GM12864 (cell line): Measurements from ENCODE around the gene PPP6R3.

Experiments used
- DNase-seq: peaks from one replicate; pipeline ENCODE4 v3.0.0-alpha.2; 2011; ENCODE audit warnings: low read depth
- H3K4me3 ChIP-seq: 2 replicates; pipeline ENCODE4 v1.5.1; 2011; ENCODE audit warnings: mild to moderate bottlenecking, low read depth, low read length, control low read depth
- TF ChIP-seq, protein P1 (sequence below): IDR thresholded peaks from 2 replicates; pipeline ENCODE4 v1.5.1; 2011; ENCODE audit warnings: low read depth, mild to moderate bottlenecking, moderate library complexity, low read length, control low read depth, inconsistent platforms; ENCODE audit errors: missing control alignments

Gene PPP6R3

DNA sequence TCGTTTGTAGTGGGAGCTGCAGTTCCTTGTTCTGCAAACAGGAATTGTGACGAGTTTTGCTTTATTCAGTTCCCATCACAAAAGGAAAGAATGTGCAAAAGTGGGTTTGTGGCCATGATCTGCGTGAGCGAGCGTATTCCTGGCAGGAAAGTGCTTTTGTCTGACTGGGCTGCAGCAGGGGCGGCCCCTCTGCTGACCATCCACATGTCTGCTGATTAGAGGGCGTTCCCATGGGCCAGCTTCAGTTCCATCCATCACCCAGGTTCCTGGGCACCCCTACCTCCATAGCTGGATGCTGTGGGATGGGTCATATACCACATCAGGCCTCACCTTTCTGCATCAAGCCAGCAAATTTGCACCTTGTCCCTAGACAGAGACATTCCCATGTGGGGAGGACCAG, 194.9 kb downstream of the PPP6R3 start:
- TF ChIP-seq, protein P1, sequence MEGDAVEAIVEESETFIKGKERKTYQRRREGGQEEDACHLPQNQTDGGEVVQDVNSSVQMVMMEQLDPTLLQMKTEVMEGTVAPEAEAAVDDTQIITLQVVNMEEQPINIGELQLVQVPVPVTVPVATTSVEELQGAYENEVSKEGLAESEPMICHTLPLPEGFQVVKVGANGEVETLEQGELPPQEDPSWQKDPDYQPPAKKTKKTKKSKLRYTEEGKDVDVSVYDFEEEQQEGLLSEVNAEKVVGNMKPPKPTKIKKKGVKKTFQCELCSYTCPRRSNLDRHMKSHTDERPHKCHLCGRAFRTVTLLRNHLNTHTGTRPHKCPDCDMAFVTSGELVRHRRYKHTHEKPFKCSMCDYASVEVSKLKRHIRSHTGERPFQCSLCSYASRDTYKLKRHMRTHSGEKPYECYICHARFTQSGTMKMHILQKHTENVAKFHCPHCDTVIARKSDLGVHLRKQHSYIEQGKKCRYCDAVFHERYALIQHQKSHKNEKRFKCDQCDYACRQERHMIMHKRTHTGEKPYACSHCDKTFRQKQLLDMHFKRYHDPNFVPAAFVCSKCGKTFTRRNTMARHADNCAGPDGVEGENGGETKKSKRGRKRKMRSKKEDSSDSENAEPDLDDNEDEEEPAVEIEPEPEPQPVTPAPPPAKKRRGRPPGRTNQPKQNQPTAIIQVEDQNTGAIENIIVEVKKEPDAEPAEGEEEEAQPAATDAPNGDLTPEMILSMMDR: no peak
- no peak for DNase-seq
- H3K4me3 ChIP-seq: no peak overlapping the region

DNA sequence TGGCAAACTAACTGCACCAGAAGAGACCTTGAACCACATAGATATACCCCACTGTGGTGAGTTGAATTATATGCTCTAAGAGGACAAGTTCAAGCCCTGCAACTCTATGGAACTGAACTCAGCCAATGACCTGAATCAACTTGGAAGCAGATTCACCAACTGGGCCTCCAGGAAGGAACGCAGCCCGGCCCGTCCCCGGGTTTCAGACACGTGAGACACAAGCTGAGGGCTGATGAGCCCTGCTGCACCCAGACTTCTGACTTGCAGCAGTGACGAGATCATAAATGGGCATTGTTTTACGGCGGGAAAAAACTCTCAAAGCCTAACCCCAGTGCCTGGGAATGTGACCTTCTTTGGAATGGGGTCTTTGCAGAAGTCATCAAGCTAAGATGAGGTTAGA, 195.3 kb downstream of the PPP6R3 start:
- TF ChIP-seq, protein P1: no peak
- H3K4me3 ChIP-seq: no peak overlapping the region
- DNase-seq: no peak

DNA sequence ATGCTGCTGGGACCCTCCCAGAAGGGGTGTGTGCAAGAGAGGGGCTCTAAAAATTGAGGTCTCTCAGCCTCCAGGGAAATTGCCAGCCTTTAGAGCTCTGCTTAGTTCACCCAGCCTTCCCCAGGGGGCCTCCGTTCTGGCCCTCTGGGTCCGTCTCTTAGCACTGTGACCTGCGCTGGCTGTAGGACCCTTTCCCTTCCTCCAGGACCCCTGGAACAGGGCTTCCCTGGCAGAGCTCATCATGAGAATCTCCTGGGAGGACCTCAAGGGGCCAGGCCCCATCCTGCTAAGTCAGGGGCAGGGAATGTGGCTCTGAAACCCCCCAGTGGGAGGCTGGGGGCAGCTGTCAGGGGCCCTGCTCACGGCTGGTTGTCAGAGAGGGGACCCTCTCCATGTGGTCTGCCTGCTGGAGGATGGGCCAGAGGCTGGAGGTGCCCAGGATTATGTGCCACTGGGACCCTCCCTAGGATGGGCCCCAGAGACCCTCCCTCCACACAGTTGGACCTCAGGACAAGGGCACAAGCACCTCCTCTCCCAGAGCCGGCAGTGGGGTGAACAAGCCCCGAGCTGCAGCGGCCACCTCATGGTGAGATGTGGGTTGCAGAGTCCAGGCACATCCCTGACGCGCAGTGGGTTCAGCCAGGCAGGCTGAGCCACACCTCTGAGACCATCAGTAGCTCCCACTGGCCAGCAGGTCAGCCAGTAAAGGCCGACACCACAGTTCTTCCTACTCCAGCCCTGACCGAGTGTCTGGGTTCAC, 196.6 kb downstream of the PPP6R3 start:
- no peak for DNase-seq
- TF ChIP-seq, protein P1: no peak
- no peak overlapping the region for H3K4me3 ChIP-seq

DNA sequence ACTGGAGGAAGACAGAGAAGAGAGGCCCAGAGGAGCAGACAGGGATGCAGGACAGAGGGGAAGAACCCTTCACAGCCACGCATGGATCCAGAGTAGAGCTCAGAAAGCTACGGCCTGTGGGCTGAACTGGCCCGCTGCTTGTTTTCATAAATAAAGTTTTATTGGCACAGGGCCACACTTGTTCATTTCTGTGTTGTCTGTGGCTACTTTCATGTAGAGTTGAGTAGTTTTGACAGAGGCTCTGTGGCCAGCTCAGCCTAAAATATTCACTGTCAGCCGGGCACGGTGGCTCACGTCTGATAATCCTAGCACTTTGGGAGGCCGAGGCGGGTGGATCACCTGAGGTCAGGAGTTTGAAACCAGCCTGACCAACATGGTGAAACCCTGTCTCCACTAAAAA, 197.5 kb downstream of the PPP6R3 start:
- no peak for DNase-seq
- no peak overlapping the region for H3K4me3 ChIP-seq
- TF ChIP-seq, protein P1: no peak

DNA sequence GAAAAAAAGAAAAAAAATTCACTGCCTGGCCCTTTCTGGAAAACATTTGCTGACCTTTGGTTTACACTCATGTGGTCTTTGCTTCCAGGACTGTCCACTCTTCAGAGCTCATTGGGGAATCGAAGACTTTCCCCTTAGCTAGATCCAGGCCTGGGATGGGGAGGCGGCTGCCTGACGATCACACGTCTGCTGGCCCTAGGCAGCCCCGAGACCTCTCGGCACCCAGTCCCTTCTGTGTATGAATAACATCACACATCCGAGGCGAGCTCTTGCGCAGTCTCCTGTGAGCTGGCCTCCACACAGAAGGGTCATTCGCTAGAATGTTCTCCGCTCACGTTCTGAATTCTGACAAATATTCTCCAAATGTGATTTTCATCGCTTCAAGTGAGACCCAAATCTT, 198.1 kb downstream of the PPP6R3 start:
- DNase-seq: no peak
- TF ChIP-seq, protein P1: no peak
- no peak overlapping the region for H3K4me3 ChIP-seq

DNA sequence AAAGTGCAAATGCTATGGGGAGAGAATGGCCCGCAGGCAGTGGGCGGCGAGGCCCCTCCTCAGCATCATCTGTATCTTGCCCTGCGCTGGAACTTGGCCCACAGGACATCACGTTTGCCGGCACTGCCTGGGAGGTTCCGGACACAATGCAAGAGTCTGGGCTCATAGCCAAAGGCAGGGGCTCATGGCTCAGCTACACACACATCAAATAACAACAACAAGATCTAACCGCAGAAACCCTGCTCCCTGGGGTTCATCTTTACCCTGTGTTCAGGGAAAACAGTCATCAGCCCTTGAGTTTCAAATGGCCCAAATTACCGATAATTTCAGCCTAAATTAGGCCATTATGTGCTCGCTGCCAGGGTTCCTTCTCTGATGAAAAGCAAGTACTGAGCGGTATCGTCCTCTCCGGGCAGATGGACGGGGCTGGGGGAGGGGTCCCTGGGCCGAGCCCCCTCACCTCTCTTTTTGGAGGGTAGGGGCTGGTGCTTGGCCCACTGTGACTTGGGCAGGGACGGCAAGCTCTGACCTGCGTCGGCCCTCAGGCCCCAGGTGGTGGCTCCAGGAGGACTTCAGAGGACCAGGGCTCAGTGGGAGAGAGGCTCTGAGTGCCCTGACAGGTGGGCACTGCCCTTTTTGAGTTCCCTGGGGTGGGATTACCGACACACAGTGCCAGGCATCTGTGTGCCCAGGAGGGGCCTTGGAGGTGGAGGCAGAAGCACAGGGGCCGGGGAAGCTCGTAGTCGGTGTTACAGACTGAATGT, 198.8 kb downstream of the PPP6R3 start:
- no peak overlapping the region for H3K4me3 ChIP-seq
- no peak for DNase-seq
- TF ChIP-seq, protein P1: no peak
